Measurements from ENCODE around the gene LBR. TPM values are rescaled to one million over a fixed set of nuclear protein-coding genes. Genes with fewer than 3 reads are reported as not detected.
A peak's percentile ranks its signal among the peaks of the same experiment; 100 is the strongest.

Gene LBR
- total RNA-seq, 1 experiment from 2014 or later, result 60.9 TPM

DNA sequence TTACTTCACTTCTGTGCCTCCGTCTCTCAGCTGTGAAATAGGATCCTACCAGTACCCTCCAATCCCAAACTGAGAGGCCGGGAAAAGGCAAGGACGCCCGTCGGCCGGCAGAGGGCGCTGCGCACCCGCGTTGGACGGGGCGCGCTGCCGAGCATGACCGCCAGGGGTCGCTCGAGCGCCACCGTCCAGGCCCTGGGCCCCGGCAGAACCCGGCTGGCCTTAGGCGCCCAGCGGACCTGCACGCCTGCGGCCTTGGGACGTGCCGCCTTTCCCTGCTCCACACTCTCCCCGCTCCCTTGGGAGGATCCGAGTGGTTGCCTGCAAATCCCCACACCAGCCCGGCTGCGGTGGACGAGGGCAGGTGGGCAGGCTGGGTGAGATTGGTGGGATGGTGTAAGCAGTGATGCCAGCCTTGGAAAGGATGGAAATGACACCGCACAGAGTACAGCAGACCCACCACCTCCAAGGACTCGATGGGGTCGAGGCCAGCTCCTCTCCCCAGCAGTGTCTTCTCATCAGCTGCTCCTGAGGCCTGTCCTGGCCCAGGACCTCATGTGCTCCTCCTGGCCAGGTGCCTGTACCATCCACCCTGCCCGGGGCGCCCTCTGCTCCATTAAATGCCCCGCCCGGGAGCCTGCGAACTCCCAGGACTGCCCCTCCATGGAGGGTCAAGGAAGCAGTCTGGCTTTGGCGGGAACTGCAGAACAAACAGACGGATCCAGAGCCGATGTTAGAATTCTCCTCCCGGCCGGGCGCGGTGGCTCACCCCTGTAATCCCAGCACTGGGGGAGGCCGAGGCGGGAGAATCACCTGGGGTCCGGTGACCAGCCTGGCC, 47.4 kb upstream of the LBR start:
- Histone ChIP-seq H2AFZ (ENCODE audit: low read length) (no peak overlapping the region), H3K23me2 (ENCODE audit: insufficient read length, low read depth, low read length, poor library complexity, severe bottlenecking) (no peaks in the 10 kb centered on the region), H3K9ac (ENCODE audit: extremely low read depth, insufficient read length, low read length) (no peak overlapping the region), H3K4ac (ENCODE audit: low read depth, low read length) (no peak overlapping the region), H2BK20ac (ENCODE audit: low read depth, low read length, poor library complexity, severe bottlenecking) (no peak overlapping the region), H2BK12ac (ENCODE audit: insufficient read length, low read depth, low read length) (no peak overlapping the region), H4K91ac (ENCODE audit: insufficient read length, low read depth, low read length) (no peak overlapping the region), H3K18ac (ENCODE audit: insufficient read length, low read depth, low read length) (no peak overlapping the region), H2BK5ac (ENCODE audit: insufficient read length, low read length) (no peak overlapping the region), H3K27me3 (ENCODE audit: insufficient read depth, low read length) (no peaks in the 10 kb centered on the region), H4K8ac (replicated peaks; ENCODE audit: insufficient read length, low read depth, low read length) (no peak overlapping the region), H3T11ph (ENCODE audit: low read length) (no peak overlapping the region), H3K9me3 (ENCODE audit: control insufficient read depth, low read depth, low read length) (no peaks in the 10 kb centered on the region), H3K27ac (ENCODE audit: insufficient read length, low read depth, low read length) (no peak overlapping the region), H2BK120ac (ENCODE audit: low read depth, low read length, poor library complexity, severe bottlenecking) (no peak overlapping the region), H4K20me1 (ENCODE audit: control insufficient read depth, insufficient read depth, insufficient read length) (no peaks in the 10 kb centered on the region), H3K23ac (ENCODE audit: insufficient read length, low read depth, low read length) (no peak overlapping the region), H3K79me1 (ENCODE audit: insufficient read depth, low read depth, low read length, poor library complexity, severe bottlenecking) (no peaks in the 10 kb centered on the region), H2AK5ac (ENCODE audit: insufficient read length, low read length) (no peak overlapping the region), H3K4me2 (ENCODE audit: insufficient read depth, insufficient read length, low read length) (no peak overlapping the region), H3K79me2 (ENCODE audit: insufficient read depth, low read length) (no peaks in the 10 kb centered on the region), H4K5ac (ENCODE audit: insufficient read length, low read depth, low read length) (no peak overlapping the region), H3K4me1 (ENCODE audit: insufficient read depth, low read length) (no peaks in the 10 kb centered on the region), H3K14ac (ENCODE audit: insufficient read depth, low read length) (no peak overlapping the region; the same call in 1 of the 2 replicates), H2BK15ac (ENCODE audit: low read depth, low read length) (no peak overlapping the region), H3K56ac (ENCODE audit: insufficient read length, low read depth, low read length) (no peak overlapping the region)
- H3K9me3 Mint-ChIP-seq, result no peaks in the 10 kb centered on the region; a peak in 1 of 5 replicates
- TF ChIP-seq, protein P1, sequence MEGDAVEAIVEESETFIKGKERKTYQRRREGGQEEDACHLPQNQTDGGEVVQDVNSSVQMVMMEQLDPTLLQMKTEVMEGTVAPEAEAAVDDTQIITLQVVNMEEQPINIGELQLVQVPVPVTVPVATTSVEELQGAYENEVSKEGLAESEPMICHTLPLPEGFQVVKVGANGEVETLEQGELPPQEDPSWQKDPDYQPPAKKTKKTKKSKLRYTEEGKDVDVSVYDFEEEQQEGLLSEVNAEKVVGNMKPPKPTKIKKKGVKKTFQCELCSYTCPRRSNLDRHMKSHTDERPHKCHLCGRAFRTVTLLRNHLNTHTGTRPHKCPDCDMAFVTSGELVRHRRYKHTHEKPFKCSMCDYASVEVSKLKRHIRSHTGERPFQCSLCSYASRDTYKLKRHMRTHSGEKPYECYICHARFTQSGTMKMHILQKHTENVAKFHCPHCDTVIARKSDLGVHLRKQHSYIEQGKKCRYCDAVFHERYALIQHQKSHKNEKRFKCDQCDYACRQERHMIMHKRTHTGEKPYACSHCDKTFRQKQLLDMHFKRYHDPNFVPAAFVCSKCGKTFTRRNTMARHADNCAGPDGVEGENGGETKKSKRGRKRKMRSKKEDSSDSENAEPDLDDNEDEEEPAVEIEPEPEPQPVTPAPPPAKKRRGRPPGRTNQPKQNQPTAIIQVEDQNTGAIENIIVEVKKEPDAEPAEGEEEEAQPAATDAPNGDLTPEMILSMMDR (conservative IDR thresholded peaks at IDR 0.05), result peak; percentile 100
- H3K27me3 Mint-ChIP-seq (ENCODE audit: low read depth), result peaks cover 22% of the 10 kb centered on the region
- no peaks in the 10 kb centered on the region for H3K36me3 Mint-ChIP-seq (ENCODE audit: insufficient read depth in 1 of 3, low read depth in 3 of 3)
- no peak overlapping the region for H3K4me3 Mint-ChIP-seq
- no CpG with 5 or more reads among the region's 50 CpGs for WGBS (ENCODE audit: extremely low coverage, insufficient read length, low lambda C conversion rate)
- peaks cover 9 to 14% of the 10 kb centered on the region in 2 experiments for H3K4me1 Mint-ChIP-seq
- H3K27ac Mint-ChIP-seq, result no peak overlapping the region
- peak; percentile 86 for DNase-seq
